HG03565 (cell line): ENCODE measurements around the gene RAPGEF4.
A peak's percentile ranks its signal among the peaks of the same experiment; 100 is the strongest.

Experiments
- ATAC-seq: cut with Tn5 transposase; IDR thresholded peaks from one replicate; pipeline ENCODE4 v1.9.1; 2021; ENCODE audit warnings: mild to moderate bottlenecking, moderate library complexity; ENCODE audit not compliant: unreplicated experiment

RAPGEF4 gene

DNA sequence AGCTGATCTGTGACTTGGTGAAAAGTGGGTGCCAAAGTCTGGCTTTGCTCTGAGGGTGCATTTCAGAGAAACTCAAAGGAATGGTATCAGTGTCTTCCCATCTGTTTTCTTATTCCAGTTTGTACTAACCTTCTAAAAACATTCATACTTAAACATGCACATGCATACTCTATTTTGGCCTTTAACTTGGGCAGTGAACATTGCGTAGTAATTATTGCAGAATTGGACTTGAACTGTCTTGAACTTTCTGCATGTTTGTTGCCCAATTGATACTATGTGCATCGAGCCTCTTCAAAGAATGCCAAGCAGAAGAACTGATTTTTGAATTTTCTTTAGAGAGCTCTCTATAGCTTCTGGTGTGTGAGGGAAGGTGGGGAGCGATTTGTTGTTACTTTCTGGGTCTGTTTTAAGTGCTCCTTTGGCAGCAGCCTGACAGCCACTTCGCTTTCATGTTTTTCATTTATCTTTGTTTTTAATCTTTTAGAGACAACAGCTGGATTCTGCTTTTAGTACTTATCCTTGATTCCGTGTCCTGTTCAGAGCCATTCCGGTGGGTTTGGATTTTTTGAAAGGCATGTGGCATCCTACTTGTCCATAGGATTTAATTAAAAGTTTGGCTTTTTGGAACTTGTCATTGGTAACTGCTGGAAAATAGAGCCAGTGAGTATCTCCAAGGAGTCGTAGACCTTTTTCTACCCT, 159.2 kb downstream of the RAPGEF4 start:
- no peak for ATAC-seq

DNA sequence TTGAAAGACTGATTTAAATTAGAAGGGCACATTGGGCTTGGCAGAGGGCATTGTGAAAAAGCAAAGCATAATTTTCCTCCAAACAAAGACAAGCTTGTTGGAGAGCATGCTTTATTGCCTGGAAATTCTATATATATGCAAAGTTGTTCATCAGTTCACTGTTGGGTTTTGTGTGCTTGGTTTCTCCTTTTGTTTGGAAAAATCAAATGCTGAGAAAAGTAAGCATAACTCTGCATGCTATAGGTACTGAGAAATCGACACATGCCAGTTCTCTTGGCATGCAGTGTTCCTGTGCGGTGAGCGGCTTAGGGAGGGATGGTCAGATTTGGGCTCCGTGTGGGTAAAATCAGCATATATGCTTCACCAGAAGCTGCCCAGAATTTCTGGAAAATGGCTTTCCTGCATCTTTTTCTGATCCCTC, 161.0 kb downstream of the RAPGEF4 start:
- ATAC-seq = no peak

DNA sequence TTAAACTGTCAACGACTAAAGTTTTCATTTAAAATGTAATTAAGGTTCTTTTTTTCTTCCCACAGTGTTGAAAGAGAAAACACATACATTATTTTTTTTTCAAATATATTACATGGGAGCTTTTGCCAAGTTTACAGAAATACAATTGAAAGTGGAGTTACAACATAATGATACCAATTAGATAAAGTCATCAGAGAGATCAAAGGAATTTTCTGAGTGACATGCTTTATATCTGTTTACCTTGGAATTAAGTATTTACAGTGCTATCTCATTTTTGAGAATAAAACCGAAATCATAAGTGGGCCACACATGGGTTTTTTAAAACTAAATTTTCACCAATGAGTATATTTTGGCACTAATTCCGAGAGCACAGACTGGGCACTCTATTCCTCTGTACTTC, 165.2 kb downstream of the RAPGEF4 start:
- ATAC-seq = no peak

DNA sequence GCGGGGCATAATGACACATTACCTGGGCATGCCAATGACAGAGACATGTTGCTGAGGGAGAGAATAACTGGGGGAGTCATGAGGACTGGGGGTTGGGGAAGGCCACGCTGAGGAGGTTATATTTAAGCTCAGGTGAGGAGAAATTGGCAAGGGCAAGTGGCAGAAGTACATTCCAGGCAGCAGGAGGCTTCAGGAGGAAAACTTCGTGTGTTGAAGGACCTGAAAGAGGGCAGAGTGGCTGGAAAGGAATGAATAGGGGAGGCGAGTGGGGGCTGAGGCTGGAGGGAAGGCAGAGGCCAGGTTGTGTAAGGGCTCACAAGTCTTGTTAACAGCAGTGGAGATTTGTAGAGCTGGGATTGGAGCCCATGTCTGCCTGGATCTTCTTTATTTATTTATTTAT, 166.3 kb downstream of the RAPGEF4 start:
- no peak for ATAC-seq

DNA sequence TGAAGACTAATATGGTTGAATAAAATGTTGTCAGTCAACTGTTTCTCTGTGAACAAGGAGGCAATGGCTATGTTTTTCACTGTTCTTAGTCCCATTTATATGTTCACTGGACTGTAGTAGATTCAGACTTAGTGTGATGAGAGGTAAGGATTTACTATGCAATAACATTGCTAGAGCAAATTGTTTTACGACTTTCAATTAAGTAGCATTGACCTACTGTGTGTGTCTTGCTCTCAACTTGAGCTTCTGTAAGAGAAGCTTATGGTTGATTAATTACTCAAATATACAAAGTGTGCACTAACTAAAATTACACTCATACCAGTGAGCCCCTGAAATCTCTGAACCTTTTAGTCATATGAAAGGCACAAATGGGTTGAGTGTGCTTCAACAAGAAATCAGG, 168.6 kb downstream of the RAPGEF4 start:
- ATAC-seq = no peak

DNA sequence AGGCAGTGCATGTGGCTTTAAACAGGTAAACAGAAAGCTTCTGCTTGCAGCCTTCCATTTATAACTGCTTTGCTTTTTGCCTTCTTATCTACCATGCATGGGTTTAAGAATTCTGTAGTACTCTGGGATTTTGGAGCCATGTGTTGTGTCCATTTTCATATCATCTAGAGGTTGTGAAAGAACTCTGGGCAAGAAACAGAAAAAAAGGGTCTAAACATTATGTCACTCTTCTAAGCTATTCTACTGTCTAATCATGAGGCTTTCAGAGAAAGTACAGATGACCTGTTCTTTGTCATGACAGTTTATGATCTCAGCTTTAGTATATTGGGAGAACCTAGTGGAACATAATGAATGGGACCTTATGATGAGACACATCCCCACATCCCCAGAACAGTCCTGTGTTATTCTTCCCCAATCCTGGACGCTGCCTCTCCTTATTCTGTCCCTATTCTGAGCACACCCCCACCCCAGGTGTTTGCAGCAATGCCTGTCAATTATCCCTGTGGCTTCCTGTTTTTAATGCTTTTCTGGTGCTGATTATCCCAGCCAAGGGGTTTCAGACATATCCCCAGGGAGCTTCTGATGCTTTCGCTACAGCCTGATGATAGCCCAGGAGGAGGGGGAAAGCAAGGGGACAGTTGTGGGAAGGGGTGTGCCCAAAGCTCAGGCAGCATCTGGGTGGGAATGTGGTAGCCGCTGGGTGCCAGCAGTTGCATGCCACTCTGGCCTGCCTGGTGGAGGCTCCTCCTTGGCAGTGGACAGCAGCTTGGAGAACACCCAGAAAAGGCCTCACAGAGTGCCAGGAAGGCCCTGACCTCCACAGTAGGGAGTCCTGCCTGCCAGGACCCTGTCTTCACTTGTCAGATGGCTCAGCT, 170.5 kb downstream of the RAPGEF4 start:
- ATAC-seq = no peak

DNA sequence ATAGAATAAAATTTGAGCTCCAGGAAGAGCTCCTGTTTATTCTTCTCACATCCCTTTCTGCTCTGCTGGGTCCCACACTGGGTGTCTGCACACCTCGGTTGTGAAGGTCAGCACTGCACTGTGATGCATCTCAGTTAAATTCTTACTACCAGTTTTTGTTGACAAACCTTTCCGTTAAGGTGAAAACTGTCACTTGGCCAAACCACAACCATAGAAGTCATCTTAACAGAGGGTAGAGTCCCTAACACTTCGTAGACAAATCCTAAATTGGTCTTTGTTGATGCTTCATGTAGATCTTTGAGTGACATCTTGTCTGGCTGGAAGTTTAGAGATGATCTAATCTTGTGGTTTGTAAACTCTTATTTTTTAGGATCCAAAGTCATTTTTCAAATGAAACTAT, 172.6 kb downstream of the RAPGEF4 start:
- no peak for ATAC-seq

DNA sequence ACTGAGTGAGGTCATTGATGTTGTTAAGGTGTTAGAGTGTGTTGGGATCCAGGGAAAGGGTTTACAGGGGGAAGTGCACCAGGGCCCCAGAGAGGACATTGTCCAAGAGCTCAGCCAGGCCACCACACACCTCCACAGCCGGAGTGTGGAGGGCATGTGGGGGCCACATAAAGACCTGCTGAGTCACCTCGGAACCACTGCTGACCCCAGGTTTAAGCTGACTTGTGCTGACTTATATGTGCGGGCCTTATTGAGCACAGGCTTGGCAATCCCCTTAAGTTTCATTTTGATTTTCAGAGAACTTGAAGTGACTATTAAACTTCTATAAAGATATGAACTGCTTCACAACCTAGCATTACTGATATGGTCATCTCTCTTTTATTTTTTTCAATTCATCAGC, 173.8 kb downstream of the RAPGEF4 start:
- no peak for ATAC-seq

DNA sequence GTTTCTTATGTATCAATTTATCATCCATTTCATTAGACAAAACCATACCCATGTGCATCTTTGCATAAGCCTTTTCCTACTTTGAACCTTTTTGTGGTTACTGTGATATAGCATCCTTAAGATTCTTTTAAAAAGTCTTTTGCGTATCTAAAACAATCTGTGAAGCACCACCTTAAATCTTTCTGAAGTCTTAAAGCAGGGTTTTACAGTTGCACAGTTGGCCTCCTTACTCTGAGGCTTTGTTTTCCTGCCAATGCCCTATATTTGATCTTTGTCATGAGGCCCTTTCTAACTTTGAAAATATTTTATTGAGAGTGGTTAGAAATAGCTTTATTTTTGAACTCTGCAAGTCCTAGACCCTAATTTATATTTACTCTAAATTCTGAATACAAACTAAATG, 176.6 kb downstream of the RAPGEF4 start:
- no peak for ATAC-seq

DNA sequence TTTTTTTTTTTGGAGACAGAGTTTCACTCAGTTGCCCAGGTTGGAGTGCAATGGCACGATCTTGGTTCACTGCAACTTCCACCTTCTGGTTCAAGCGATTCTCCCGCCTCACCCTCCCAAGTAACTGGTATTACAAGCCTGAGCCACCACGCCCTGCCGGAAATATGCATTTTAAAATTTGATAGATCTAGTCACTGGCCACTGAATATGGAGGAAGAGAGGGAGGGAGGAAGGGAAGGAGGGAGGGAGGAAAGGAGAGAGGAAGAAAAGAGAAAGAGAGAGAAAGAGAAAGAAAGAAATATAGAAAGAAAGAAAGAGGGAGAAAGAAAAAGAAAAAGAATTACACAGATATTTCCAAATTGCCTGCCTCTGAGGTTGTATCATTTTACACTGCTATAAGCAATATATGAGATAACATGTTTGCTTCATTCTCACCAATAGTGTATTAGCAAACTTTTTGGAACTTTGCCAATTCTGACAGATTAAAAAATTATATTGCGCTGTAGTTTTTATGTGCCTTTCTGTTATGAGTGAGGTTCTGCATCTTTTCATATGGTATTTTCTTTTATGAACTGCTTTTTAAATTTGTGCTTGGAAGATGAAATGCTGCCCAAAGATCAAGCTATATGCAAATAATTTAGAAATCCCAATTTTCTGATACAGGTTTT, 178.8 kb downstream of the RAPGEF4 start:
- no peak for ATAC-seq

DNA sequence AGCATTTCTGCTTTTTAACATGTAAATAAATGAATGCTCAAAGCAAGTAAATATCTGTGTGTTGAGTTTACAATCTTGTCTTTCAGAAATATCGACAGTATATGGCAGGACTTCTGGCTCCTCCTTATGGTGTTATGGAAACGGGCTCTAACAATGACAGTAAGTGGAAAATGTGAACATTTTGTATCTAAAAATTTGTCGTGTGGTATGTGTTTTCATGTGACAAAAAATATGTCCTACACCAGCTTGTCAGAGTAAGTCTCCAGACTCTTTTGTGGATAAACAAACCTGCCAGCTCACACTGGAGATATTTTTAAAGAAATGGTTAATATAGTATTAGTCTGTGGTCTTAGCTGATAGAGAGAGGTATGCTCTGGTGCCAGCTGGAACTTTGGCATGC, 182.1 kb downstream of the RAPGEF4 start:
- ATAC-seq = no peak

DNA sequence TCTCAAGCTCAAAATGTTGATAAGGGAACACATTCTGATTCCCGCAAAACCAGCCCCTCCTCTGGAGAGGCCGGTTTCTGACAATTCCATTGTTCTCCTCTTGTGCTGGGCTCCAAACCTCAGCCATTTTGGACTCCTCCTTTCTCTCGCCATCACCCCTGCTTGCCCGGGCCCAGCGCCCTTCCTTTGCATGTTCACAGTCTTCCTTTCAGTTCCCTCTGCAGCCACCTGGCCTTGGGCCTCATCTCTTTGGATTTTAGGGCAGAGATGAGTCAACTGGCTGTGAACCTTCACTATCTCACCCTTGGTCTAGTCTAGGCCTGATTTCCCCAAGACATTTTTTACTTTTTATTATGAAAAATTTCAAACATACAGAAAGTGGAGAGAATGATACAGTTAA, 184.1 kb downstream of the RAPGEF4 start:
- peak; percentile 86 for ATAC-seq

DNA sequence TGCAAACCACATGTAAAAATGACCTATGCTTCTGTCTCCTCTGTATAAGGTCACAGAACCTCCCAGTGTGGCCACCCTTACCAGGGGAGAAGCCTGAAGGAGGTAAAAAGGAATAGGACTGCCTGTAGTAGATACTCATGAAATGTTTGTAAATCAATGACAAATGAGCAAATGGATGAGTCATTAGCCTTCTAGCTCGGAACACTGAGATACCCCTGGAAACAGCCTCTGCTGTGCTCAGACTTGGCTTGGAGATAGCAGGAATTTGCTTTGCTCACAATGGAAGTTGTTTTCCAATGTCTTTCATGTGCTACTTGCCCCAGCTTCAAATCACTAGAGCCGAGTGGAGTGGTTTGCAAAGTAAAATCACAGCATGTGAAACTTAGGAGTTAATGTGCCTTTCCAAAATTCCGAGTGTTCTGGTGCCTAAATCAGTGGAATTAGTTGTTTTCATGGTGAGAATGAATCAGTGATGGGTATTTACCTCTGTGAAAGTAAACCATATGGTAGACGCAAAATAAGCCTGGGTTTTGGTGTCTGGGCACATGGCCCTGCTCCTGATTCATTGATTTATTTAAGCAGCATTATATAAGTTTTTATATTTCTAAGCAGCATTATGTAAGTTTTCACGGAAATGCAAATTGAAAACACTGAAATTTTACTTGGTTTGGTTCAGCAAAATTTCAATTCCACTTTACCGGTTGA, 186.0 kb downstream of the RAPGEF4 start:
- no peak for ATAC-seq

DNA sequence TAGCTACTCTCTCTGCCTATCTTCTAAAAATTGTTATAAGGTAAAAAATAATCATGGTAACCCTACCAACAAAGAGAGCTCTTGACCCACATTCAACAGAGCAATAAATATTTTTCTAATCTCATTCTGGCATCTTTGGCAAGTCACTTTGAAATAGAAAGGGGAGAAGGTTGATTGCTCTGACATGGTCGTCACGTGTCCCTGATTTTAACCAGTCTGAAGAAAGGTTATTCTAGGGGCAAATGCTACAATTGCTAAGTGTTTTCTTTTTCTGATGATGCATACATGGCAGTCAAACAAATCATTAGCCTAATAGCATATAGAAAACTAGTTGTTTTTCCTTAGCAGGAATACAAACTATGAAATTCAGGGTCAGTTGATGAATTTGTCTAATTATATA, 186.7 kb downstream of the RAPGEF4 start:
- no peak for ATAC-seq

DNA sequence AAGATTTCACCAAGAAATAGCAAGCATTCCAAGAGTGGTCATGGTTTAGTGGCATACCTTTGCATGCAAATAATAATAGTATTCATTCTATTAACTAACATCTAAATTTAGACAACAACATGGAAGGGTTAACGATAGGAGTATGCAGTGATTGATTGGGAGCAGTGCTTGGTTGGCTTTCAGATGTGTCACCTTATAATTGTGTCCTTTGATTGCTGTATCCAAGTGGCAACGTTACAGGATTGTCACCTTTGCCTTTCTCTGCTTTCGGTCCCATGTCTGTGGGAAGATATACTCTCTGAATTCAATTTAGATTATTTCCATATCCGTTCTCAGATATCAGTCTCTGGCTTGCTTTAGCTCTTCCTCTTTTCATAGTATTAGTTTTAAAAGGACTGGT, 187.2 kb downstream of the RAPGEF4 start:
- ATAC-seq = no peak

DNA sequence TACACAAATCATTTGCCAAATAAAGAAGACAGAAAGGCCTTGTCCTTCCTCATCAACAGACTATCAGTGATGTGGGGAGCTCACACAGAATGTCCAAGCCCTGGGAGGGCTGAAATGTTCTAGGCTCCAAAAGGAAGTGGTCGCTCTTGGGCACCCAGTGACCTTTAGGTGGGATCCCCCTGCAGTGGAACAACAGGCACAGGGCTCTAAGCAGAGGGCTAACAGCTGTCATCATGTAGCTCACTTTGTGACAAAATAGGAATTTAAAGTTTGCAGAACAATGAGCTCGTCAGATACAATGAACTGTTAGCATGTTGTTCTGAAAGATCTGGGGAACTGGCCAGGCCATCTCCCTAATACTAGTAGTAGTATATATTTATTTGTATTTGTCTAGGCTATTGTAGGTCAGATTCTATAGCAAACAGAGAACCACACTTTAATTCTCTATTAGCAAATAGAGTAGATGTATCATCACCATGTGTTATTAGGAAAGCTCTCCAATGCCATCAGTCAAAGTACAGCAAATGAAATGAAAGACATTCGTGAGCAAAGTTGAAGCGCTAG, 188.5 kb downstream of the RAPGEF4 start:
- ATAC-seq = no peak

DNA sequence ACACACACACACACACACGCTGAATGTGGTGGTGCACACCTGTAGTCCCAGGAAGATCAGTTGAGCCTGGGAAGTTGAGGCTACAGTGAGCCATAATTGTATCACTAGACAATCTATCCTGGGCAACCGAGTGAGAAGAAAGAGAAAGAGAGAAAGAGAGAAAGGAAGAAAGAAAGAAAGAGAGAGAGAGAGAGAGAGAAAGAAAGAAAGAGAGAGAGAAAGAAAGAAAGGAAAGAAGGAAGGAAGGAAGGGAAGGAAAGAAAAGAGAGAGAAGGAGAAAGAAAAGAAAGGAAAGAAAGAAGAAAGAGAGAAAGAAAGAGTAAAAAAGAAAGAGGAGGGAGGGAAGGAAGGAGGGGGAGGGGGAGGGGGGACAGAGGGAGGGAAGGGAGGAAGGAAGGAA, 190.0 kb downstream of the RAPGEF4 start:
- no peak for ATAC-seq

DNA sequence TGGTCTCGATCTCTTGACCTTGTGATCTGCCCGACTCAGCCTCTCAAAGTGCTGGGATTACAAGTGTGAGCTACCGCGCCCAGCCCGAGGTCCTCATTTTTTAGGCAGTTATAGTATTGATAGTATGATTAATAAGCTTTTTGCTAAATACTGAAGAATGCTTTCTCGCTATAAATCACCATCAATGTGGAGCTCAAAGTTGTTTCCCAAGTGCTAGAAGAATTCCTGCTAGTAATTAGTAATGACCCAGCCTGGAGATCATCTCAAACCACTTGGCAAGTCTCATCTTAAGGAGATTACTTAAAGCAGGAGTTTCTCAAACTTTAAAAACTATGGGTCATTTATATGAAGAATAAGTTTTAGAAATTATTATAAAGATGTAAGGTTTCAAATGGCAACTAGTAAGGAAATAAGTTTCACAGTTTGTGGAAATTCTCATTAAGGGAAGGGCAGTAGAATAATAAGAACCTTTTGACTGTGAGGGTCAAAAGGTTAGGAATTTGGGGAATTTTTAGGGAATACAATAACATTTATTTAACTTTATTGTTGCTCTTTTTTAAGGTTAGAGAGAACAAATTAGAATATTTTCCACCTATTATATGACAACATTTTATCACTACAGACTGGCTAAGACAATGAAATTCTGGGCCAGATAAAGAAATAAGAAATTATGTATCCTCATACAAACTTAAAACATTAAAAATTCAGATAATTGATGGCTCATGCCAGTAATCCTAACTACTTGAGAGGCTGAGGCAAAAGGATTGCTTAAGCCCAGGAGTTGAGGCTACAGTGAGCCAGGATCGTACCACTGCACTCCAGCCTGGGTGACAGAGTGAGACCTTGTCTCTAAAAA, 191.4 kb downstream of the RAPGEF4 start:
- no peak for ATAC-seq

DNA sequence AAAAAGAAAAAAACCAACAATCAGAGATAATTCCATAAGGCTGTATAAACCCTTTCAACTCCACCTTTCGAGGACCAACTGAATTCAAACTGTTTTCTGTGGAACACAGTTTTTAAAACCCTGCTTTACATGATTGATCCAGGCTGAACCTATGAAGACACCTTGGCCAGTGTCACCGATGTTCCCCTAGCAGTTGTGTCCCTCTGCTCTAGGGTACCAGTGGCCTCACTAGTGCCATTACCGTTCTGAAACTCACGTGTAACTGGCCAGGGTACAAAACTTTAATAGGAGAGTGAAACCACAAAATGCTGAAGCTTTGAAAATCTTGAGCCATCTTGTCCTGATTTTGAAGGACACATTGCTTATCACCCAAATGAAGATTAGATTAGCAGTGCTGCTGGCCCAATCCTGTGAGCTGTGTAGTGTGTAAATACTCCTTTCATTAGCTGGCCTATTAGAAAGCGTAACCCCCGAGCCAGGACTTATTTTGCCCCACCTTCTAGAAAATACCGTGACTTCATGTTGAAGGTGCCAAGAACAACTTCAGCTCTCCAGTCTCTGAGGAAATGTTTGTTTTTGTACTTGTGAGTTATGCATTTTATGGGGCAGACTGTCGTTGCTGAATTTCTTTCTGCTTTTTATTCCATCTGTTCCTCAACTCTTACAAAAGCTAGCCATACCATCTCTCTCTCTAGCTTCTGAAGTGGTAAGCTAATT, 192.2 kb downstream of the RAPGEF4 start:
- no peak for ATAC-seq
